Testis (tissue), 2 donors: ENCODE data around the gene MAML2.

Experiments
- POLR2A ChIP-seq: fragments of 450-650 bp; IDR thresholded peaks from one replicate; pipeline ENCODE4 v1.6.1; 2017; ENCODE audit warnings: antibody characterized with exemption, mild to moderate bottlenecking, moderate library complexity
- TF ChIP-seq, protein P1 (sequence below), 3 experiments: fragments of 450-650 bp in 2 of 3; fragments of 200-600 bp in 1 of 3; sonication (generic) in 1 of 3; IDR thresholded peaks; one replicate each; pipeline ENCODE4 v1.5.1; 2016 to 2019; ENCODE audit warnings: antibody characterized with exemption in 3 of 3, mild to moderate bottlenecking in 2 of 3, moderate library complexity in 1 of 3

GRCh38 chr11:96070453-96070852 is 272.5 kb downstream of the MAML2 start:
- TF ChIP-seq, protein P1, sequence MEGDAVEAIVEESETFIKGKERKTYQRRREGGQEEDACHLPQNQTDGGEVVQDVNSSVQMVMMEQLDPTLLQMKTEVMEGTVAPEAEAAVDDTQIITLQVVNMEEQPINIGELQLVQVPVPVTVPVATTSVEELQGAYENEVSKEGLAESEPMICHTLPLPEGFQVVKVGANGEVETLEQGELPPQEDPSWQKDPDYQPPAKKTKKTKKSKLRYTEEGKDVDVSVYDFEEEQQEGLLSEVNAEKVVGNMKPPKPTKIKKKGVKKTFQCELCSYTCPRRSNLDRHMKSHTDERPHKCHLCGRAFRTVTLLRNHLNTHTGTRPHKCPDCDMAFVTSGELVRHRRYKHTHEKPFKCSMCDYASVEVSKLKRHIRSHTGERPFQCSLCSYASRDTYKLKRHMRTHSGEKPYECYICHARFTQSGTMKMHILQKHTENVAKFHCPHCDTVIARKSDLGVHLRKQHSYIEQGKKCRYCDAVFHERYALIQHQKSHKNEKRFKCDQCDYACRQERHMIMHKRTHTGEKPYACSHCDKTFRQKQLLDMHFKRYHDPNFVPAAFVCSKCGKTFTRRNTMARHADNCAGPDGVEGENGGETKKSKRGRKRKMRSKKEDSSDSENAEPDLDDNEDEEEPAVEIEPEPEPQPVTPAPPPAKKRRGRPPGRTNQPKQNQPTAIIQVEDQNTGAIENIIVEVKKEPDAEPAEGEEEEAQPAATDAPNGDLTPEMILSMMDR (IDR thresholded peaks at IDR 0.05): no peak
- no peak for TF ChIP-seq POLR2A
